ENCODE data around the gene NKIRAS1.
"Not testable (repeated sequence)": the region's sequence is repeated elsewhere in the genome, so short reads cannot be mapped to it uniquely, and the experiment has no call there.

The NKIRAS1 gene

GRCh38 chr3:23921052-23921511 lies 4.3 kb upstream of the NKIRAS1 start:
- Histone ChIP-seq H3K27me3 (ENCODE audit: control insufficient read depth, insufficient read depth, low read length, poor library complexity, severe bottlenecking) (no peaks in the 10 kb centered on the region), H3K36me3 (ENCODE audit: control insufficient read depth, insufficient read depth, low read length) (peaks cover 16% of the 10 kb centered on the region), H3K9me3 (ENCODE audit: control insufficient read depth, low read length) (no peaks in the 10 kb centered on the region), H3K4me3 (ENCODE audit: insufficient read depth, low read depth, low read length) (no peak overlapping the region), H3K27ac (ENCODE audit: insufficient read depth, low read depth, low read length, poor library complexity, severe bottlenecking) (no peak overlapping the region), H3K4me1 (ENCODE audit: control insufficient read depth, insufficient read depth, low read length) (no peaks in the 10 kb centered on the region)
- 86 to 93% methylated on average over 3 of the region's 3 CpGs for WGBS, 2 experiments

- H3K27me3 ChIP-seq (ENCODE audit: control insufficient read depth, insufficient read depth, low read length, poor library complexity, severe bottlenecking) = no peaks in the 10 kb centered on the region
- H3K4me3 ChIP-seq (ENCODE audit: insufficient read depth, low read depth, low read length) = no peak overlapping the region
- H3K9me3 ChIP-seq (ENCODE audit: control insufficient read depth, low read length) = no peaks in the 10 kb centered on the region
- peaks cover 3% of the 10 kb centered on the region for H3K4me1 ChIP-seq (ENCODE audit: control insufficient read depth, insufficient read depth, low read length)
- H3K27ac ChIP-seq (ENCODE audit: insufficient read depth, low read depth, low read length, poor library complexity, severe bottlenecking) = no peak overlapping the region
- peaks cover 16% of the 10 kb centered on the region for H3K36me3 ChIP-seq (ENCODE audit: control insufficient read depth, insufficient read depth, low read length)
- WGBS, 2 experiments = 95 to 97% methylated on average over 5 of the region's 5 CpGs
Observed at GRCh38 chr3:23920151-23920655, 3.4 kb upstream of the NKIRAS1 start.

GRCh38 chr3:23919628-23920027 lies 2.8 kb upstream of the NKIRAS1 start:
- Histone ChIP-seq H3K4me3 (ENCODE audit: insufficient read depth, low read depth, low read length) (no peak overlapping the region), H3K4me1 (ENCODE audit: control insufficient read depth, insufficient read depth, low read length) (peaks cover 8% of the 10 kb centered on the region), H3K9me3 (ENCODE audit: control insufficient read depth, low read length) (no peaks in the 10 kb centered on the region), H3K27me3 (ENCODE audit: control insufficient read depth, insufficient read depth, low read length, poor library complexity, severe bottlenecking) (no peaks in the 10 kb centered on the region), H3K27ac (ENCODE audit: insufficient read depth, low read depth, low read length, poor library complexity, severe bottlenecking) (no peak overlapping the region), H3K36me3 (ENCODE audit: control insufficient read depth, insufficient read depth, low read length) (peaks cover 16% of the 10 kb centered on the region)
- 86 to 95% methylated on average over 2 of the region's 2 CpGs for WGBS, 2 experiments

- not testable (repeated sequence) for H3K27me3 ChIP-seq (ENCODE audit: control insufficient read depth, insufficient read depth, low read length, poor library complexity, severe bottlenecking); H3K27ac ChIP-seq (ENCODE audit: insufficient read depth, low read depth, low read length, poor library complexity, severe bottlenecking); H3K9me3 ChIP-seq (ENCODE audit: control insufficient read depth, low read length)
- Histone ChIP-seq H3K4me1 (ENCODE audit: control insufficient read depth, insufficient read depth, low read length) (peaks cover 10% of the 10 kb centered on the region), H3K36me3 (ENCODE audit: control insufficient read depth, insufficient read depth, low read length) (peaks cover 16% of the 10 kb centered on the region), H3K4me3 (ENCODE audit: insufficient read depth, low read depth, low read length) (peak overlapping the region; percentile 97)
- WGBS, 2 experiments = 46 to 47% methylated on average over 12 of the region's 12 CpGs
Observed at GRCh38 chr3:23918331-23918730, 1.5 kb upstream of the NKIRAS1 start.

- WGBS, 2 experiments = 1% methylated on average over 17 to 19 of the region's 21 CpGs
- Histone ChIP-seq H3K4me1 (ENCODE audit: control insufficient read depth, insufficient read depth, low read length) (peaks cover 10% of the 10 kb centered on the region), H3K36me3 (ENCODE audit: control insufficient read depth, insufficient read depth, low read length) (peaks cover 16% of the 10 kb centered on the region), H3K4me3 (ENCODE audit: insufficient read depth, low read depth, low read length) (peak overlapping the region; percentile 97)
- not testable (repeated sequence) for H3K9me3 ChIP-seq (ENCODE audit: control insufficient read depth, low read length); H3K27ac ChIP-seq (ENCODE audit: insufficient read depth, low read depth, low read length, poor library complexity, severe bottlenecking); H3K27me3 ChIP-seq (ENCODE audit: control insufficient read depth, insufficient read depth, low read length, poor library complexity, severe bottlenecking)
Observed at GRCh38 chr3:23917679-23918303, 1.0 kb upstream of the NKIRAS1 start.

GRCh38 chr3:23916152-23916885 lies 471 bp downstream of the NKIRAS1 start:
- Histone ChIP-seq H3K27me3 (ENCODE audit: control insufficient read depth, insufficient read depth, low read length, poor library complexity, severe bottlenecking) (no peaks in the 10 kb centered on the region), H3K27ac (ENCODE audit: insufficient read depth, low read depth, low read length, poor library complexity, severe bottlenecking) (peak overlapping the region; percentile 64), H3K36me3 (ENCODE audit: control insufficient read depth, insufficient read depth, low read length) (peaks cover 16% of the 10 kb centered on the region), H3K4me1 (ENCODE audit: control insufficient read depth, insufficient read depth, low read length) (peaks cover 10% of the 10 kb centered on the region), H3K9me3 (ENCODE audit: control insufficient read depth, low read length) (no peaks in the 10 kb centered on the region), H3K4me3 (ENCODE audit: insufficient read depth, low read depth, low read length) (peak overlapping the region; percentile 97)
- 4% methylated on average over 48 of the region's 48 CpGs for WGBS, 2 experiments

- H3K4me1 ChIP-seq (ENCODE audit: control insufficient read depth, insufficient read depth, low read length) = peaks cover 10% of the 10 kb centered on the region
- H3K27me3 ChIP-seq (ENCODE audit: control insufficient read depth, insufficient read depth, low read length, poor library complexity, severe bottlenecking) = no peaks in the 10 kb centered on the region
- peaks cover 12% of the 10 kb centered on the region for H3K36me3 ChIP-seq (ENCODE audit: control insufficient read depth, insufficient read depth, low read length)
- peak overlapping the region; percentile 97 for H3K4me3 ChIP-seq (ENCODE audit: insufficient read depth, low read depth, low read length)
- no peaks in the 10 kb centered on the region for H3K9me3 ChIP-seq (ENCODE audit: control insufficient read depth, low read length)
- no peak overlapping the region for H3K27ac ChIP-seq (ENCODE audit: insufficient read depth, low read depth, low read length, poor library complexity, severe bottlenecking)
- 39 to 41% methylated on average over 7 of the region's 7 CpGs for WGBS, 2 experiments
Observed at GRCh38 chr3:23915537-23916108, 1.2 kb downstream of the NKIRAS1 start.

GRCh38 chr3:23913873-23914743 lies 2.7 kb downstream of the NKIRAS1 start:
- Histone ChIP-seq H3K9me3 (ENCODE audit: control insufficient read depth, low read length) (no peaks in the 10 kb centered on the region), H3K27me3 (ENCODE audit: control insufficient read depth, insufficient read depth, low read length, poor library complexity, severe bottlenecking) (no peaks in the 10 kb centered on the region), H3K36me3 (ENCODE audit: control insufficient read depth, insufficient read depth, low read length) (peaks cover 8% of the 10 kb centered on the region), H3K27ac (ENCODE audit: insufficient read depth, low read depth, low read length, poor library complexity, severe bottlenecking) (no peak overlapping the region), H3K4me3 (ENCODE audit: insufficient read depth, low read depth, low read length) (no peak overlapping the region), H3K4me1 (ENCODE audit: control insufficient read depth, insufficient read depth, low read length) (peaks cover 10% of the 10 kb centered on the region)
- WGBS, 2 experiments = 89 to 93% methylated on average over 1 to 2 of the region's 3 CpGs

GRCh38 chr3:23913182-23913581 lies 3.6 kb downstream of the NKIRAS1 start:
- Histone ChIP-seq H3K27me3 (ENCODE audit: control insufficient read depth, insufficient read depth, low read length, poor library complexity, severe bottlenecking) (no peaks in the 10 kb centered on the region), H3K4me1 (ENCODE audit: control insufficient read depth, insufficient read depth, low read length) (peaks cover 10% of the 10 kb centered on the region)
- 90% methylated on average over 1 of the region's 1 CpG; no CpG with 5 or more reads in 1 of the 2 experiments for WGBS, 2 experiments

More at GRCh38 chr3:23913182-23913581, 3.6 kb downstream of the NKIRAS1 start:
- H3K36me3 ChIP-seq (ENCODE audit: control insufficient read depth, insufficient read depth, low read length) = peaks cover 4% of the 10 kb centered on the region
- no peak overlapping the region for H3K27ac ChIP-seq (ENCODE audit: insufficient read depth, low read depth, low read length, poor library complexity, severe bottlenecking)
- H3K9me3 ChIP-seq (ENCODE audit: control insufficient read depth, low read length) = no peaks in the 10 kb centered on the region
- H3K4me3 ChIP-seq (ENCODE audit: insufficient read depth, low read depth, low read length) = no peak overlapping the region

All from ectodermal cell (in vitro differentiated cells).